GM18511 (cell line): ENCODE results near the gene GSTM1.
A peak's percentile ranks its signal among the peaks of the same experiment; 100 is the strongest.

Experiments used
- ATAC-seq: cut with Tn5 transposase; IDR thresholded peaks from one replicate; pipeline ENCODE4 v1.9.1; 2021; ENCODE audit warnings: mild to moderate bottlenecking, moderate library complexity; ENCODE audit not compliant: unreplicated experiment

GSTM1 gene

DNA sequence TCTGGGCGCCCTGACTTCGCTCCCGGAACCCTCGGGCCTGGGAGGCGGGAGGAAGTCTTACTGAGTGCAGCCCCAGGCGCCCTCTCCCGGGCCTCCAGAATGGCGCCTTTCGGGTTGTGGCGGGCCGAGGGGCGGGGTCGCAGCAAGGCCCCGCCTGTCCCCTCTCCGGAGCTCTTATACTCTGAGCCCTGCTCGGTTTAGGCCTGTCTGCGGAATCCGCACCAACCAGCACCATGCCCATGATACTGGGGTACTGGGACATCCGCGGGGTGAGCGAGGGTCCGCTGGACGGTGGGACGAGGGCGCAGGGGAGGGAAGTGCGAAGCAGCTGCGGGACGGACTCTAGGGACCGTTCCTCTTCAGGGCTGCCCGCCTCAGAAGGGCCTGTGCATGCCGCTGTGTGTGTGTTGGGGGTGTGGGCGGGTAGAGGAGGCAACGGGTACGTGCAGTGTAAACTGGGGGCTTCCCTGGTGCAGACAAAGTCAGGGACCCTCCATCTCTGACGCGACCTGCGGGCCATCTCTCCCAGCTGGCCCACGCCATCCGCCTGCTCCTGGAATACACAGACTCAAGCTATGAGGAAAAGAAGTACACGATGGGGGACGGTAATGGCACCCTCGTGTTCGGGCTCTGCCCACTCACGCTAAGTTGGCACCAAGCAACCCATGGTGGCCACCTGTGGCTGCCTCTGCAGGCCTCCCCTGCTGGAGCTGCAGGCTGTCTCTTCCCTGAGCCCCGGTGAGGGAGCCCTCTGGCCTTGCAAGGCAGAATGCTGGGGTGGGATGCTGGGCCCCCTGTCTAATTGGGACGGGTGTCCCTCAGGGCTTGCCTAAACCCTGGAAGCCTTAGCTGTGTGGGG lies at the start of gene GSTM1:
GSTM1 (plus strand) TSS at position 177 of the 859 bp plus-strand sequence; CDS start at position 234, 57 bp downstream.
- ATAC-seq = no peak

DNA sequence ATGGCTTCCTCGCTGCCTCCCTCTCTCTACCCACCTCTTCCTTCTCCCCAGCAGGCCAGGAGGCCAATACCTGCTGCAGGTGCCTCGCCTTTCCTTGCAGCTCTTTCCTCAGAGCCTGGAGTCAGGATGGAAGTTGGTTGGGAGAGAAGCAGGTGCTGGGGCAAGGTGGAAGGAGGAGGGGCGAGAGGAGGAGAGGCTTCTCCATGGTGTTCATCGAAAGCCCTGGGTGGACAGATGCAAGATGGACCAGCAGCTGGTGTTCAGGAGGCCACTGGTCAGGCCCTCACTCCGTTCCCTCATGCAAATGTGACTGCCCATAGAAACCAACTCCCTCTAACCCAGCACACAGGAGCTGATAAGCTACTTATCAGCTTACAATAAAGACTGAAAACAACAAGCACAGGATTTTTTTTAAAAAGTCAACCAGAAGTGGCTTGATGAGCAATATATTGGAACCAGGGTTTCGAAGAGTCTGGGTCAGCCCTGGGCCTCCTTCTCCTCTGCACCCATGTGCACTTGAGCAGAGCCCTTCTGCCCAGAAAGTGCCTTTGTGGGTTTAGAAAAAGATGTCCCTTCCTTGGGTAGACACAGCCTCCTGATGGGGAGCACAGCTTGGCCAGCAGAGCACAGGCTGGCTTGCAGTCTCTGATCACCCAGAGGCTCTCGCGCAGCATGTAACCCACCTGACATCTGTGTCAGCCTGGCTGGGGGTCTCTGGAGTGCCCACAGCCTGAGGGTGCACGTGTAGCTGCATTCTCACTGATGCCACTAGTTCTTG lies 48.4 kb upstream of the GSTM1 start:
- no peak for ATAC-seq

DNA sequence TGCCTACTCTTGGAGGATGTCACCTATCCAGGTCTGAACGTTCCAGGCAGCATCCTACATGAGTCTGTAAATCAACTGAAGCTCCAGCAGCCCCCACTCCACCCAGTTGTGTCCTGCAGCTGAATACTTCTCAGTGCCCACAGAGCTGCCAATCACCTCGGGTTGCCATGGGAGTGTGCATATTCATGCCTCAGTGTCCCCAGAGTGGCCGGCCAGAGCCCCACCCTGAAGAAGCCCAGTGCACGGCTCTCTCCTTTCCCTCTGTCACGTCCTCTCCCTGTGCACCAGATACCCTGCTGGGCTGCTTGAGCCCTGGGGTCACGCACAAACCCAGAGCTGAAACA lies 47.8 kb upstream of the GSTM1 start:
- no peak for ATAC-seq

DNA sequence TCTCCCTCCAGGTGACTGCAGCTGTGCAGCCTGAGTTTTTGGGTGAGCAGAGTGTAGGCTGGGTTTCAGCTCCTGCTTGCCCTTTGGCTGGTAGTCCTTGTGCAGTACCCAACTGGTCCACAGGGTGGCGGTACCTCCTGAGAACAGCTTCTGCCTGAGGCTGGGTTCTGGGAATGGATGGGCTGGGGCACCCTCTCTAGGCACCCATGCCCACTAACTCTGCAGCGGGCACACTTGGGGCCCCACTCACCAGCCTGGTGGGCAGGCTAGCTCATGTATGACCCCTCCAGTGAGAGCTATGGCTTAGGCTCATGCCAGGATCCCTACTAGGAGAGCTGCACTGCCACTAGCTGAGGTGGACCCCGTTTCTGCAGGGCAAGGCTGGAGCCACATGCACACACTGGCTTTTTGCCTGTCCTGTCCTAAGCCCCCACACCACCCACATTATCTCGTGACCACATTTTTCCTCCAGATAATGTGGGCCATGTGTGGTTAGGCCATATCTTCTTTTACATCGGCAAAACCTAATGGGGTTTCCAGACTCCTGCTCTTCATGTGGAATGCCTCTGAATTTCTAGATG lies 47.2 kb upstream of the GSTM1 start:
- ATAC-seq = peak; percentile 50

DNA sequence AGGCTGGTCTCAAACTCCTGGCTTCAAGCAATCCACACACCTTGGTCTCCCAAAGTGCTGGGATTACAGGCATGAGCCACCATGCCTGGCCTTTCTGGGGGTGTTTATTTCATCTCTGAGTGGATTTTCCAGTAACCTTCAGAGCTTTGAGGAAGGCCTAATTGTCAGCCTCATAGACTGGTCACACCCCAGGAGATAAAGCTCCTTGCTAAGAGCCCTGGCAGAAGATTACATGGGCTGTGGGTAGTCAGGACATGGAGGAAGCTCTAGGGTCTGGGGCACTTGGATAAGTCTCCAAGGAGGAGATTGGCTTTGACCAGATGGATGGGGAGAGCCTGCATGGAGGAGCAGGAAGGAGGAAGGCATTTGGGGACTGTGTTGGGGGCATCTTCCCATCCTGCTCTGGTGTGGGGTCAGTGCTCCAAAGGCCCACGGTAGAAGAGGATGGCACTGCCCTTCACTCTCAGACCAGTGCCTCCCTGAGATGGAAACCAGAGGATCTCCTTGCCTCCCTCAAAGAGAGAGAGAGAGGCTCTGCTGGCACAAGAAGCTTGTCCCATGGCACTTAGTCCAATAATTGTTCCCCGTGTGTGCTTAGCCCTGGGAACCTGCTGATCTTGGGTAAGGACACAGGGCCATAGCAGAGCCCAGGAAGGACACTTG lies 46.4 kb upstream of the GSTM1 start:
- no peak for ATAC-seq

DNA sequence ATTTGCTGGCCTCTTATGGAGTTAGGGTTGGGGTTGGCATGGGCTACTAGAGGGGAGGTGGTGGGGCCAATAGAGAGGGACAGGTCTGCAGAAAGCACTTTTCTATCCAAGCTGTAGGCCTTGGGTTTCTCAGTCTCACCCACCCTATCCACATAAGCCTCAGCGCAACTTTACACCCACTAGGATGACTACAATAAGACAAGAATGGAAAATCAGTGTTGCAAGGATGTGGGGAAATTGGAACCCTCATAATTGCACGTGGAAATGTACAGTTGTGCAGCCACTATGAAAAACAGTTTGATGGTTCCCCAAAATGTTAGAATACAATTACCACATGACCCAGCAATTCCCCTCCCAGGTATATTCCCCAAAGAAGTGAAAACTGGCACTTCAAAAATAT lies 45.8 kb upstream of the GSTM1 start:
- no peak for ATAC-seq

DNA sequence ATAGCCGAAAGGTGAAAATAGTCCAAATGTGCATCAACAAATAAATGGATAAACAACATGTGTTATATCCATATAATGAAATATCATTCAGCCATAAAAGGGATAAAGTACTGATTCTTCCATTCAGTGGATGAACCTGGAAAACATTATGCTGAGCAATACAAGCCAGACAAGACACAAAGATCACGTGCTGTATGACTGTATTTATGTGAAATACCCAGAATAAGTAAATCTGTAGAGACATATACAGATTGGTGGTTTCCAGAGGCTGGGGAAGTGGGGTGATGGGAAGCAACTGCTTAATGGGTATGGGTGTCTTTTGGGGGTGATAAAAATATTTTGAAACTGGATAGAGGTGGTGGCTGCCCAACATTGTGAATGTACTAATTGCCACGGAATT lies 45.0 kb upstream of the GSTM1 start:
- no peak for ATAC-seq

DNA sequence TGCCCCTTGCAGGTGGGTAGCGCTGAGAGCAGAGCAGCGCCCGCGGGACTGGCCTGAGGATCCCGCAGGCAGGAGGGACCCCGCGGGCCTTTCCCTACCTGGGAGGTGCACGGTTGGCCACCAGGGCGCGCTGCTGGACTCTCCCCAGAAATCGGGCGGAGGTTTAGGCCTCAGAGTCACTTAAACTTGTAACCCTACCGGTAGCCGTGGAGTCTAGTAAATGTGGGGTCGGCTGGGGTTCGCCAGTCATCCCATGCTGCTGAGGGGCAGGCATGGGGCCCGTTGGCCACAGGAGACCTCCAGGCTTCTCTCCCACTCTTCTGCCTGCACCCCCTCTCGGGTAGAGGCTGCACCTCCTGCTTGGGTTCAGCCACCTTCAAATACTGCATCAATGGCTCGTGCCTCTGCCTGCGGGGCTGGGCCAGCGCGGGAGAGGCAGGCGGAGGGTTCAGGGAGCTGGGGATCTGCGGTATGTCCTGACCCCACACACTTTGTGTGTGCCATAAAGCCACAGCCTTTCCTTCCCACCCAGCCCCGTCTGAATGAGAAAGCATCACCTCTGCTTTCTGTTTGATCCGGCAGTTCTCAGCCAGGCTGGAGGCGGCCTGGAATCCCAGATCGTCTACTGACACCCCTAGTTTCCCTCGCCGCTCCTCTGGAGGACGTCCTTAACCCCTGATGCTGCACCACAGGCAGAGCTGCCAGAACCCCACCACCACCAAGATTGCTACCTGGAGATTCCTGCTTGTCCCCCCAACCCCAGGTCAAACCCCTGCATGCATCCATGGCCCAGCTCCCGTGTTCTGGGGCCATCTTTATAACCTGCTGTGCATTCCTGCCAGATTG lies 44.0 kb upstream of the GSTM1 start:
- ATAC-seq = peak; percentile 95

DNA sequence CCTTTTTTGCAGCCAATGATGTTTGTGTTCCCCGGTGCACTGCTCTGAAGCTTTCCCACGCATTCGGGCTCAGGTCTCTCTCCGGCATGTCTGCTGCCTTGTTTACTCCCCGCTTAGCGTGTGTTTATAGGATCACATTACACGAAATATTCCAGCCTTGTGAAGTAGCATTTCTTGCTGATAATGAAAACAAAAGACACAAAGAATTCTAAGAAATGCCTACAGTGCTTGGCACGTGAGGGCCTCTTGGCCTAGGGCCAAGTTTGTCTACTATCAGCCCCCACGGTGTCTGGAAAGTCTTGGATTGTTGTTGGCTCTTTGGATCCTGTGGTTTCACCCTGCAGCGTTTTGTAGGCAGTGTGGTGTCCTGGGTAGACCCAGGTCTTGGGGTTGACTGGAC lies 42.9 kb upstream of the GSTM1 start:
- no peak for ATAC-seq

DNA sequence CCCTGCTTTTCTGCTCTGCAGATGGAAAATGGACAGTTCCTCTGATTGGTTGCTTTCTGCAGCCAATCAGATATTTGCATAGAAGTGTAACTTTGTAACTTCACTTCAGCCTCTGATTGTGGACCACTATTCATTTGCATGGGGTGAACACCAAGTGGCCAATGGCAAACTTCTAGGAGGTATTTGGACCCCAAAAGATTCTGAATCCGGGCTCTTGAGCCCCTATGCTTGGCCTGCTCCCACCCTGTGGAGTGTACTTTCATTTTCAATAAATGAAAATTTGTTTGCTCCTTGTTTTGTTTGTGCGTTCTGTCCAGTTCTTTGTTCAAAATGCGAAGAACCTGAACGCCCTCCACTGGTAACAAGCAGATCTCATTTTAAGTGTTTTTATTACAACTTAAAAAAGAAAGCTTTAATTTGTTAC lies 38.1 kb upstream of the GSTM1 start:
- ATAC-seq = no peak

DNA sequence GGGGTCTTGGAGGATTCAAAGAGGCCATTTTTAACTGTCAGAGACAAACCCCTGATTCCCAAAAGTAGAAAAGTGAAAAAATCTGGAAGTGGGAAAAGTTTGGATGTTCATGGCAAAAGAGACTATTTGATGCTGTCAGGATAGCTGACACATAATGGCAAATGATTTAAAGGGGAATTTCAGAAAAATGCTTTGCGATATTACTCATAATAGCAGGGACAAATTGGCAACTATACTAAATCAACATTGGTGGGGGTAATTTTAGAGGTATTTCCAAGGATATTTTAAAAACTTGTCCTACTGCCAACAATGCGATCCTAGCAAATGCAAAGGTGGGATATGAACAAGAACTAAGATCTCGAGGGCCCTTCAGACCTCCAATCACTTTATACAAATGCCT lies 37.0 kb upstream of the GSTM1 start:
- no peak for ATAC-seq

DNA sequence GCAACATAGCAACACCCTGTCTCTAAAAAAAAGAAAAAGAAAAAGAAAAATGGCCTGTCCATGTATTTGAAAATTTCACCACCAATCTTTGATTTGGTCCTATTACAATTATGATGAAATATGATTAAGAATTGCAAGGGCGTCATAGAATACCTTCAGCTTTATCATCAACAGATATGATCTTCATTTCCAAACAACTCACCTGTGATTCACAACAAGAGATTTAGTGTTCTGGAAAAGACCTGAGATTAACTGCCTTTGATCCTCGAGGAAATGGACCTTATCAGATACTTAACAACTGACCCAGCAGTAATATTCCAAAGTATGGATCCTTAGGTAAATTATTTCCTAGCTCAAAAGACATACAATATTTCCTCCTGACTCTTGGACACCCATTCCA lies 35.2 kb upstream of the GSTM1 start:
- ATAC-seq = no peak

DNA sequence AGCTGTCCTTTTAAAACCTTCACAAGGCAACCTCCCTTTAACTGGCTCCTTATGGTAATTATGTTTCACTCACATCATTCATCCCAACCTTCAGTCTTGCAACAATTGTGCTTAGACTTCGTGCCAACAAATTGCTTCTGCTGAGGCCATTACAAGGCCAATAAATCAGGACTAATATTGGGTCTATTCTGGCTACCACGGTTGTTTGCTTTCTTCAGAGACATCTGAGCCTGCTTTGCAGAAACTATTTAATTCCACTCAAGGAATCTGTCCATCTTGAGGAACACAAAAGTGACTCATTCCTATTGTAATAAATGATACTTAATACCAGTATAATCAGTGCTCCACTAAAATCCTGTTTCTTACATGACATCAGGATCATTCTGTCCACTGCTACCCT lies 34.3 kb upstream of the GSTM1 start:
- no peak for ATAC-seq

DNA sequence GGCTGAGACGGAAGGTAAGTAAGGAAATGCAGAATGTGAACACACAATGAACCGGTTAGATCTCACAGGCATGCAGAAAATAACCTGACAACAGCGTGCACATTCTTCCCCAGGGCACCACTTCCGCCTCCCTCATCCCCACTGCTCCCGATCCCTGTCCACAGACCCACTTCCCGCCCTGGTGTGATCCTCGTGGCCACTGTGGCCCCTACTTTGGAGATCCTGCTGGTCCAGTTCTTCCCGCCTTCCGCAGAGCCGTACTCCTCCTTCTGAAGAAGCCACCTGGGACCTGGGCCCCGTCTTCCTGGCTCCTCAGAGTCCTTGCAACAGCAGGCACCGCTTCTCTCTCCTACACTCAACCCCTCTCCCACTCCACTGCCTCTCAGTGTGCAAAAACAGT lies 33.1 kb upstream of the GSTM1 start:
- no peak for ATAC-seq

DNA sequence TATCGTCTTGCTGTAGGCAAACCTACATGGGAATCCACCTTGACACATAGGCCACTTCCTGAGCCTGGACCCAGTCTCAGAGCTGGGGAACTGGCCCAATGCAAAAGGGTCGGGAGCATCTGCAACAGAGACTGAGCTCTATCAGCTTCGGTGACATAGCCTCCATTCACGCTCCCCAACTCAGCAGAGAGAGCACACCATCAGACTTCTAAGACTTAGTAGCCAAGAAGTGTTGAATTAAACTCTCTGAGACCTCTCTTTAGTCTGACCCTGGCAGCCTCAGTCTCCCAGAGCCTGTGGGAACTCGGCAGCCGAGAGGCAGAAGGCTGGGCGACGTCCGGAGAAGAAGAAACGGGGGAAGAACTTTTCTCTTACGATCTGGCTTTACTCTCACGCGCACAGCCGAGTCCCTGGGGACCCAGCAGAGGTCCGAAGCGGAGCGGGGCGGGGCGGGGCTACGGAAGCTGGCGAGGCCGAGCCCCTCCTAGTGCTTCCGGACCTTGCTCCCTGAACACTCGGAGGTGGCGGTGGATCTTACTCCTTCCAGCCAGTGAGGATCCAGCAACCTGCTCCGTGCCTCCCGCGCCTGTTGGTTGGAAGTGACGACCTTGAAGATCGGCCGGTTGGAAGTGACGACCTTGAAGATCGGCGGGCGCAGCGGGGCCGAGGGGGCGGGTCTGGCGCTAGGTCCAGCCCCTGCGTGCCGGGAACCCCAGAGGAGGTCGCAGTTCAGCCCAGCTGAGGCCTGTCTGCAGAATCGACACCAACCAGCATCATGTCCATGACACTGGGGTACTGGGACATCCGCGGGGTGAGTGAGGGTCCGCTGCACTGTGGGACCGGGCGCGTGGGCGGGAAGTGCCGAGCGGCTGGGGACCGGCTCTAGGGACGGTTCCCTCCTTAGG lies 31.8 kb upstream of the GSTM1 start, which contains the start of gene GSTM4:
GSTM4 (plus strand) TSS at position 485 of the 905 bp plus-strand sequence; CDS start at position 776, 291 bp downstream.
- peak; percentile 96 for ATAC-seq

DNA sequence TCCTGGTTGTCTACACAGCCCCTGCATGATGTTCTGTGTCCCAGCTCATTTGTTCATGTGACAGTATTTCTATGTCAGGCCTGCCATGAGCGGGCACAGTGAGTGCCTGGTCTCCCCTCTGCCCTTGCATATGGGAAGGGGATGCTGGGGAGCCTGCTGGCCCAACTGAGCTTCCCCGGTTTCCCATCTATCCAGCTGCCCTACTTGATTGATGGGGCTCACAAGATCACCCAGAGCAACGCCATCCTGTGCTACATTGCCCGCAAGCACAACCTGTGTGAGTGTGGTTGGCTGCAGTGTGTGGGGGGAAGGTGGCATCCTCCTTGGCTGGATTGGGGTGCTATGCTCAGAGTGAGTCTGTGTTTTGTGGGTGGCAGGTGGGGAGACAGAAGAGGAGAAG lies 30.2 kb upstream of the GSTM1 start:
- ATAC-seq = no peak

DNA sequence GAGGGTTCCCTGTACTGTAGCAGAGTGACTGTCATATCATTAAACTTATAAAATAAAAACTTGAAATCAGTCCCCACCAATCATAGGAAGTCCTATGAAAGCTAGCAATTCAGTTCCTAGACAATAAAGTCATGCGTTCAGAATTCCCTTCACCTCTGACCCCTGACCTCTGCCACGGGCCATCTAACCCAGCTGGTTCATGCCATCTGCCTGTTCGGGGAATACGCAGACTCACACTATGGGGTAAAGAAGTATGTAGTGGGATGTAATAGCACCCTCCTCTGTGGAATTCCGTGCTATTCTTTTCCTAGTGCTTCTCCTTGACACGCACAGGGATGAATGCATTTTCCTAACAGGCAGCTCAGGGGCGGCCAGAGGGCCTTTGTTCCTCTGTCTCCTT lies 29.6 kb upstream of the GSTM1 start:
- no peak for ATAC-seq

DNA sequence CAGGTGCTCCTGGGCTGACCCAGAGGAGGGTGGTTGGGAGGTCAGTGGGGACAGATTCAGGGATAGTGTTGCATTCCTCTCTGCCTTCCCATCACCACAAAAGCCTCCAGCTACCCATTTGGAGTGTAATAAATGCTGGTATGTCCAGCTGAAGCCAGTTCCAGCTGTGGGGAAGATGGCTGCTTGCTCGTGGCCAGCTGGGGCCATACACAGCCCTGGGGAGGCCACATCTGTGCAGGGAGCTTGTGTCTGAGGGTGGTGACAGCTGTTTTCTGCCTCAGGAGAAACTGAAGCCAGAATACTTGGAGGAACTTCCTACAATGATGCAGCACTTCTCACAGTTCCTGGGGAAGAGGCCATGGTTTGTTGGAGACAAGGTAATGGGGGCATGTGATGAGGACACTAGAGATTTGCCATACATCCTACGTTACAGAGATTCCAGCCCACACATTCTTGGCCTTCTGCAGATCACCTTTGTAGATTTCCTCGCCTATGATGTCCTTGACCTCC lies 29.0 kb upstream of the GSTM1 start:
- no peak for ATAC-seq

DNA sequence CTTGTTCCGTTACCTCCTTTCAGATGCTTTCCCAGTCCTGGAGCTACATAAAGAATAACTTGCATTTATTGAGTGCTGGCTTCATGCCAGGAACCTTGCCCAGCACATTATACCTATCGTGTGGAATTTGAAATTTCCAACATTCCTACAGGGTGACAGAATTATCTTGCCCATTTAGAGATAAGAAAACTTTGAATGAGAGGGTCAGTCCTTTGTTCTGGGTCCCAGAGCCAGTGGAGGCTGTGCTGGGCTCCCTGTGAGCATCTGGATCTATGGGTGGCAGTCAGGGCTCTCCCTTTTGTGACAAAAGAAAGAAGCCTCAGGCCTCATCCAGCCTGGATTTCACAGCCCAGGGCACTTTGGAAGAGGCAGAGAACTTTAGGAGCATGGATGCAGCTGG lies 28.5 kb upstream of the GSTM1 start:
- ATAC-seq = no peak
